A673 (cell line): ENCODE measurements around the gene FOXB2. TPM values are rescaled to one million over a fixed set of nuclear protein-coding genes. Genes with fewer than 3 reads are reported as not detected.

Experiments used
- BruUV-seq: library from RNA; stranded (reverse); fragments of 400-500 nt; replicated peaks from 2 replicates; lab custom pipeline; 2021; lab: Mats Ljungman, UMichigan
- CTCF ChIA-PET: fragments of 300-600 bp; sonication (Branson Sonifier 250); formaldehyde crosslinking; loops from one replicate; lab custom pipeline; 2022; ENCODE audit warnings: antibody characterized with exemption; lab: Charles Lee
- POLR2A ChIA-PET: fragments of 300-600 bp; sonication (Branson Sonifier 250); formaldehyde crosslinking; loops from one replicate; lab custom pipeline; 2022; ENCODE audit warnings: antibody characterized with exemption; ENCODE audit not compliant: low non-redundant PET; lab: Charles Lee
- DNase-seq: peaks from one replicate; pipeline ENCODE4 v3.0.0-alpha.2; 2015; ENCODE audit warnings: low spot score
- H3K27ac ChIP-seq: fragments of 200-600 bp; sonication (generic); 2 replicates; pipeline ENCODE4 v1.5.1; 2016; ENCODE audit warnings: mixed run types, low read depth, mild to moderate bottlenecking, mixed read lengths, antibody characterized with exemption, low read length; ENCODE audit not compliant: poor library complexity, severe bottlenecking
- H3K27me3 ChIP-seq: fragments of 200-600 bp; sonication (generic); replicated peaks from 2 replicates; pipeline ENCODE4 v1.6.1; 2017; ENCODE audit warnings: mixed run types, low read depth, mild to moderate bottlenecking, mixed read lengths, antibody characterized with exemption, low read length; ENCODE audit not compliant: insufficient read depth, poor library complexity
- H3K36me3 ChIP-seq: fragments of 200-600 bp; sonication (generic); 2 replicates; pipeline ENCODE4 v1.6.1; 2016; ENCODE audit warnings: mixed run types, mild to moderate bottlenecking, mixed read lengths, antibody characterized with exemption, low read length; ENCODE audit not compliant: insufficient read depth, poor library complexity, severe bottlenecking
- H3K4me1 ChIP-seq: fragments of 200-600 bp; sonication (generic); 2 replicates; pipeline ENCODE4 v1.6.1; 2017; ENCODE audit warnings: mixed run types, mild to moderate bottlenecking, mixed read lengths, antibody characterized with exemption, low read length; ENCODE audit not compliant: insufficient read depth, poor library complexity, severe bottlenecking
- H3K4me3 ChIP-seq: fragments of 200-600 bp; sonication (generic); 2 replicates; pipeline ENCODE4 v1.5.1; 2016; ENCODE audit warnings: low read depth, mixed run types, mild to moderate bottlenecking, mixed read lengths, low read length; ENCODE audit not compliant: poor library complexity, severe bottlenecking
- H3K9me3 ChIP-seq: fragments of 200-600 bp; sonication (generic); 2 replicates; pipeline ENCODE4 v1.6.1; 2016; ENCODE audit warnings: mixed run types, low read depth, mild to moderate bottlenecking, mixed read lengths, antibody characterized with exemption, low read length; ENCODE audit not compliant: poor library complexity, severe bottlenecking
- EZH2 ChIP-seq: fragments of 200-600 bp; sonication (generic); IDR thresholded peaks from 2 replicates; pipeline ENCODE4 v1.6.1; 2017; ENCODE audit warnings: borderline replicate concordance, low read depth, mild to moderate bottlenecking, mixed read lengths, antibody characterized with exemption, low read length; ENCODE audit not compliant: poor library complexity, severe bottlenecking
- intact Hi-C: fragments of 100-400 bp; cut with micrococcal nuclease; formaldehyde crosslinking; loops from one replicate; pipeline ENCODE4 v1.10.0; 2022; ENCODE audit not compliant: unreplicated experiment
- total RNA-seq: library from RNA; stranded (reverse); gene quantifications from 2 replicates; pipeline ENCODE4 v1.2.3, GENCODE V29; 2021
- TF ChIP-seq, protein P1 (sequence below): fragments of 300-800, 200-600 bp; sonication (generic); conservative IDR thresholded peaks from 2 replicates; pipeline ENCODE4 v1.5.1; 2017; ENCODE audit warnings: low read depth, mild to moderate bottlenecking, antibody characterized with exemption, low read length, moderate library complexity, mixed read lengths

FOXB2 gene
- total RNA-seq, 1 experiment from 2014 or later: not detected

DNA sequence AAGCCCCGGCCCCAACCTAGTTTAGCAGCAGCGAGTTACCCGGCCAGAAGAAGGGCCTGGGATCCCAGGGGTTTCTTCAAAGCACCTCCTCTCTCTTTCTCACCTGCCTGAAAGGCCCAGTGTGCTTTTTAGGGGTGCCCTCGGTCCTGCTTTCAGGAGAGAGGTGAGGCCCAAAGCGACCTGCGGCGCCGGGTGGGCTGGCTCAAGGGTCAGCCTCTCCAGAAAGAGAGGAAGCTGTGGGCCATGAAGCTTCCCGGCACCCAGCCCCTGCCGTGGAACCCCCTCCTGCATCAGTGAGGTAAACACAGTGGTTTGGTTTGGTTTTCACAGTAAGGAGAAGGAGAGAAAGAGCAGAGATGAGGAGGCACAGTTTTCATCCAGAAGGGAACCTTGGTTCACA is 4.3 kb downstream of the FOXB2 start:
- ChIA-PET POLR2A (no interaction called here), CTCF (no interaction called here)
- TF ChIP-seq EZH2: no peak
- TF ChIP-seq, protein P1, sequence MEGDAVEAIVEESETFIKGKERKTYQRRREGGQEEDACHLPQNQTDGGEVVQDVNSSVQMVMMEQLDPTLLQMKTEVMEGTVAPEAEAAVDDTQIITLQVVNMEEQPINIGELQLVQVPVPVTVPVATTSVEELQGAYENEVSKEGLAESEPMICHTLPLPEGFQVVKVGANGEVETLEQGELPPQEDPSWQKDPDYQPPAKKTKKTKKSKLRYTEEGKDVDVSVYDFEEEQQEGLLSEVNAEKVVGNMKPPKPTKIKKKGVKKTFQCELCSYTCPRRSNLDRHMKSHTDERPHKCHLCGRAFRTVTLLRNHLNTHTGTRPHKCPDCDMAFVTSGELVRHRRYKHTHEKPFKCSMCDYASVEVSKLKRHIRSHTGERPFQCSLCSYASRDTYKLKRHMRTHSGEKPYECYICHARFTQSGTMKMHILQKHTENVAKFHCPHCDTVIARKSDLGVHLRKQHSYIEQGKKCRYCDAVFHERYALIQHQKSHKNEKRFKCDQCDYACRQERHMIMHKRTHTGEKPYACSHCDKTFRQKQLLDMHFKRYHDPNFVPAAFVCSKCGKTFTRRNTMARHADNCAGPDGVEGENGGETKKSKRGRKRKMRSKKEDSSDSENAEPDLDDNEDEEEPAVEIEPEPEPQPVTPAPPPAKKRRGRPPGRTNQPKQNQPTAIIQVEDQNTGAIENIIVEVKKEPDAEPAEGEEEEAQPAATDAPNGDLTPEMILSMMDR: no peak

DNA sequence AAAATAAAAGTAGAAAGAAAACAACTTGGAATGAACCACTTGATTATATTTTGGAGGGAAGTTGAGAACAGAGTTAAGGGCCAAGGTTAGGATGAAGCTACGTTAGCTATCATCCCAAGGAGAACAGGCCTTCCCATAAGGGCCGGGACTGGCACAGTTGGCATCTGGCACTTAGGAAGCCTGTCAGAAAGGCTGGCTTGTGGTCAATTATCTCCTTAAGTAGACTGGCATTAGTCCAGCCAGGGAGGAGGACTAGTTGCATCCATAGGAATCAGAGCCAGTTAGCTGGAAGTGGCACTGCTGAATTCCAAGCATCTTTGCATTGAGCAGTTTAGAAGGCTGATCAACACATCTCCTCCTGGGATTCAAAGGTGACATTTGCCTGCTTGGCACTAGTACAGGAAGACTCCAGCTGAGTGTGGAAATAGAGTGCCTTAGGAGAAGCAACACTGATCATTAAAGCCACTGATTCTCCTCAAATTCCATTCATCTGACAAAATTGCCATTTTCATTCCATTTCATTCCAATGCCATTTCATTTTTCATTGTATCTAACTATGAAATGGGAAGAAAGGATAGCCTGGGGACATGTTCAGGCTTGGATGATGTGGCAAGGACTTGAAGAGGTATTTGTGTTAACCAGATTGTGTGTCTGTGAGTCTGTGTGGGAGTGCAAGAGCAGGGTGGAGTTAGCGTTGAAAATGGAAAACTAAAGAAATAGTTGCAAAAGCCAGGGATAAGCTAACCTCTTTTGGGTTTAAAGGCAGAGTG is 5.5 kb downstream of the FOXB2 start:
- CTCF ChIA-PET: no interaction called here
- intact Hi-C loops: loop anchor here (10.0 kb wide), 1 partner anchor 70 kb away; no protein-coding TSS in a partner anchor
- H3K27me3 ChIP-seq: peaks cover 88% of the 10 kb centered on the region
- H3K4me1 ChIP-seq: peaks cover 4% of the 10 kb centered on the region
- no peaks in the 10 kb centered on the region for H3K9me3 ChIP-seq
- H3K36me3 ChIP-seq: no peaks in the 10 kb centered on the region
- no peak overlapping the region for H3K27ac ChIP-seq
- no peak for DNase-seq
- TF ChIP-seq EZH2: no peak
- TF ChIP-seq, protein P1: no peak
- POLR2A ChIA-PET: no interaction called here
- H3K4me3 ChIP-seq: no peak overlapping the region
- BruUV-seq: no TSS peak

More for the DNA sequence above, 4.3 kb downstream of the FOXB2 start:
- BruUV-seq: no TSS peak
- Histone ChIP-seq H3K9me3 (no peaks in the 10 kb centered on the region), H3K4me1 (peaks cover 4% of the 10 kb centered on the region), H3K27ac (no peak overlapping the region), H3K36me3 (no peaks in the 10 kb centered on the region), H3K4me3 (no peak overlapping the region), H3K27me3 (peaks cover 95% of the 10 kb centered on the region)
- DNase-seq: no peak
- intact Hi-C loops: loop anchor here (10.0 kb wide), 1 partner anchor 71 kb away; no protein-coding TSS in a partner anchor

DNA sequence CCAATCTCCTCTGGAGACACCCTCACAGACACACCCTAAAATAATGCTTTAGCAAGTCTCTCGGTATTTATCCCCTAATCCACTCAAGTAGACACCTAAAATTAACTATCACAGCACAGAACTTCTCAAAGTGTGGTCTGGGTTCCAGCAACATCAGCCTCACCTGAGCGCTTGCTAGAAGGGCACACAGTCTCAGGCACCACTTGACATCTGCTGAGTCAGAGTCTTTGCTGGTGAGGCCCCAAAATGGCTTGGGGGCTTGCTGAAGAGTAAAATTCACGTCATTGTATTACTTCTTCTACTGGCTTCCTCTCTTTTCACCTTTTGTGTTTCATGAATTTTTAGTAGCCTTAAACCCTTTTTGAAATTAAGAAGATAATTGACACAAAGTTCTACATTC is 9.0 kb downstream of the FOXB2 start:
- Histone ChIP-seq H3K9me3 (no peaks in the 10 kb centered on the region), H3K27me3 (peaks cover 66% of the 10 kb centered on the region), H3K4me3 (no peak overlapping the region), H3K4me1 (no peaks in the 10 kb centered on the region), H3K27ac (no peak overlapping the region), H3K36me3 (no peaks in the 10 kb centered on the region)
- no TSS peak for BruUV-seq
- no peak for DNase-seq
- ChIA-PET CTCF (no interaction called here), POLR2A (no interaction called here)
- intact Hi-C loops: loop anchor here (10.0 kb wide), 1 partner anchor 66 kb away; no protein-coding TSS in a partner anchor
- TF ChIP-seq, protein P1: no peak
- TF ChIP-seq EZH2: no peak
